PC-9 (cell line): ENCODE measurements around the gene TOGARAM2. TPM values are rescaled to one million over a fixed set of nuclear protein-coding genes. Genes with fewer than 3 reads are reported as not detected.

Source experiments
- BruUV-seq: library from RNA; stranded (reverse); fragments of 400-500 nt; replicated peaks from 2 replicates; lab custom pipeline; 2021; lab: Mats Ljungman, UMichigan
- CTCF ChIA-PET: fragments of 300-600 bp; sonication (Branson Sonifier 250); formaldehyde crosslinking; loops from one replicate; lab custom pipeline; 2022; ENCODE audit warnings: antibody characterized with exemption; lab: Charles Lee
- POLR2A ChIA-PET: fragments of 300-600 bp; sonication (Branson Sonifier 250); formaldehyde crosslinking; loops from one replicate; lab custom pipeline; 2022; ENCODE audit warnings: antibody characterized with exemption; ENCODE audit not compliant: unreplicated experiment; lab: Charles Lee
- DNase-seq, 2 experiments: peaks; one replicate each; pipeline versions ENCODE4 v3.0.0 to v3.0.0-alpha.2; 2015 to 2022; ENCODE audit warnings: mixed read lengths in 1 of 2
- H2AFZ ChIP-seq: fragments of 200-600 bp; sonication (generic); 2 replicates; pipeline ENCODE4 v1.8.1; 2017; ENCODE audit warnings: antibody characterized with exemption
- H3F3A ChIP-seq: fragments of 200-600 bp; sonication (generic); 2 replicates; pipeline ENCODE4 v1.8.1; 2017; ENCODE audit warnings: antibody characterized with exemption, mild to moderate bottlenecking, low read depth; ENCODE audit not compliant: insufficient read depth
- H3K27ac ChIP-seq: fragments of 200-600 bp; sonication (generic); 2 replicates; pipeline ENCODE4 v1.6.1; 2016; ENCODE audit warnings: mixed run types
- H3K27me3 ChIP-seq: fragments of 200-600 bp; sonication (generic); 2 replicates; pipeline ENCODE4 v1.6.1; 2016; ENCODE audit warnings: low read depth, mixed run types; ENCODE audit not compliant: insufficient read depth
- H3K36me3 ChIP-seq: fragments of 200-600 bp; sonication (generic); 2 replicates; pipeline ENCODE4 v1.6.1; 2016; ENCODE audit warnings: low read depth, mixed run types
- H3K4me1 ChIP-seq: fragments of 200-600 bp; sonication (generic); replicated peaks from 2 replicates; pipeline ENCODE4 v1.6.1; 2016; ENCODE audit warnings: mixed run types; ENCODE audit not compliant: insufficient read depth
- H3K4me2 ChIP-seq: fragments of 200-600 bp; sonication (generic); 2 replicates; pipeline ENCODE4 v1.6.1; 2017; ENCODE audit warnings: mixed run types
- H3K4me3 ChIP-seq: fragments of 200-600 bp; sonication (generic); 2 replicates; pipeline ENCODE4 v1.6.1; 2016; ENCODE audit warnings: mixed run types
- H3K79me2 ChIP-seq: fragments of 200-600 bp; sonication (generic); 2 replicates; pipeline ENCODE4 v1.6.1; 2017; ENCODE audit warnings: low read depth, mixed run types
- H3K9me2 ChIP-seq: fragments of 200-600 bp; sonication (generic); 2 replicates; pipeline ENCODE4 v1.8.1; 2017; ENCODE audit warnings: mild to moderate bottlenecking; ENCODE audit not compliant: insufficient read depth
- H3K9me3 ChIP-seq: fragments of 200-600 bp; sonication (generic); 2 replicates; pipeline ENCODE4 v1.8.1; 2016; ENCODE audit warnings: low read depth; ENCODE audit not compliant: insufficient read depth
- H4K20me1 ChIP-seq: fragments of 200-600 bp; sonication (generic); 2 replicates; pipeline ENCODE4 v1.8.1; 2017; ENCODE audit not compliant: insufficient read depth
- CTCF ChIP-seq: fragments of 200-600 bp; sonication (generic); conservative IDR thresholded peaks from 2 replicates; pipeline ENCODE4 v1.6.1; 2017; ENCODE audit warnings: mixed run types, antibody characterized with exemption, mild to moderate bottlenecking, moderate library complexity
- EZH2 ChIP-seq: fragments of 200-600 bp; sonication (generic); IDR thresholded peaks from 2 replicates; pipeline ENCODE4 v1.8.0; 2017; ENCODE audit warnings: antibody characterized with exemption, low read depth
- intact Hi-C: fragments of 100-400 bp; cut with micrococcal nuclease; formaldehyde crosslinking; loops from one replicate; pipeline ENCODE4 v1.10.0; 2022; ENCODE audit not compliant: unreplicated experiment
- total RNA-seq: library from RNA; stranded (reverse); gene quantifications from 2 replicates; pipeline ENCODE4 v1.2.3, GENCODE V29; 2021

Gene TOGARAM2
- total RNA-seq, 1 experiment from 2014 or later = 0.44 TPM

- Histone ChIP-seq H3K36me3 (no peaks in the 10 kb centered on the region), H2AFZ (no peak overlapping the region), H3K27me3 (no peaks in the 10 kb centered on the region), H3F3A (0 out of 2 replicates have a peak, but pooled peaks cover 5% of the 10 kb centered on the region), H3K9me2 (no peaks in the 10 kb centered on the region), H4K20me1 (no peaks in the 10 kb centered on the region), H3K4me1 (peaks cover 13% of the 10 kb centered on the region), H3K4me3 (no peak overlapping the region), H3K79me2 (no peaks in the 10 kb centered on the region), H3K9me3 (no peaks in the 10 kb centered on the region), H3K27ac (no peak overlapping the region), H3K4me2 (peak overlapping the region; percentile 39)
- intact Hi-C loops = loop anchor here (1.0 kb wide), 1 partner anchor 17 kb away; no protein-coding TSS in a partner anchor
- ChIA-PET CTCF (no interaction called here), POLR2A (interaction anchor here (0.7 kb wide), 1 partner anchor 132 kb away, joined by 3 read pairs; no protein-coding TSS in a partner anchor)
- no peak for TF ChIP-seq EZH2
- 0 out of 2 replicates have a peak, but pooled peaks have one; percentile 7 for TF ChIP-seq CTCF
- no TSS peak for BruUV-seq
- peak; percentile 66 to 88 for DNase-seq
Observed at GRCh38 chr2:28993206-28993960, 12.3 kb downstream of the TOGARAM2 start.

- CTCF ChIA-PET = no interaction called here
Observed at GRCh38 chr2:28994074-28994473, 13.0 kb downstream of the TOGARAM2 start.

GRCh38 chr2:28994679-28995078 is 13.6 kb downstream of the TOGARAM2 start:
- CTCF ChIA-PET = interaction anchor here (0.6 kb wide), 1 partner anchor 54 kb away, joined by 8 read pairs; no protein-coding TSS in a partner anchor

More at GRCh38 chr2:28994074-28994473, 13.0 kb downstream of the TOGARAM2 start:
- Histone ChIP-seq H3K27ac (no peak overlapping the region), H3K4me3 (no peak overlapping the region), H3K79me2 (no peaks in the 10 kb centered on the region), H3K9me2 (no peaks in the 10 kb centered on the region), H4K20me1 (no peaks in the 10 kb centered on the region), H3K4me1 (peaks cover 13% of the 10 kb centered on the region), H3K9me3 (no peaks in the 10 kb centered on the region), H2AFZ (no peak overlapping the region), H3K36me3 (no peaks in the 10 kb centered on the region), H3F3A (0 out of 2 replicates have a peak, but pooled peaks cover 5% of the 10 kb centered on the region), H3K27me3 (no peaks in the 10 kb centered on the region), H3K4me2 (peak overlapping the region; percentile 39)
- BruUV-seq = no TSS peak
- POLR2A ChIA-PET = no interaction called here
- DNase-seq = no peak
- TF ChIP-seq EZH2 (no peak), CTCF (no peak)
- intact Hi-C loops = no loop called here

More at GRCh38 chr2:28994679-28995078, 13.6 kb downstream of the TOGARAM2 start:
- H3K4me1 ChIP-seq = peaks cover 13% of the 10 kb centered on the region
- no peak for TF ChIP-seq EZH2
- H4K20me1 ChIP-seq = no peaks in the 10 kb centered on the region
- H2AFZ ChIP-seq = no peak overlapping the region
- no peak for DNase-seq
- H3K79me2 ChIP-seq = no peaks in the 10 kb centered on the region
- H3K9me3 ChIP-seq = no peaks in the 10 kb centered on the region
- H3K4me2 ChIP-seq = no peak overlapping the region
- POLR2A ChIA-PET = no interaction called here
- BruUV-seq = no TSS peak
- intact Hi-C loops = no loop called here
- 0 out of 2 replicates have a peak, but pooled peaks cover 5% of the 10 kb centered on the region for H3F3A ChIP-seq
- H3K4me3 ChIP-seq = no peak overlapping the region
- H3K9me2 ChIP-seq = no peaks in the 10 kb centered on the region
- H3K36me3 ChIP-seq = no peaks in the 10 kb centered on the region
- no peaks in the 10 kb centered on the region for H3K27me3 ChIP-seq
- no peak overlapping the region for H3K27ac ChIP-seq
